GM19468 (cell line): Measurements from ENCODE around the gene SPC24.
"Not testable (repeated sequence)": the region's sequence is repeated elsewhere in the genome, so short reads cannot be mapped to it uniquely, and the experiment has no call there.

Source experiments
- ATAC-seq: cut with Tn5 transposase; IDR thresholded peaks from one replicate; pipeline ENCODE4 v1.9.1; 2021; ENCODE audit warnings: mild to moderate bottlenecking, moderate library complexity, moderate number of reproducible peaks; ENCODE audit not compliant: unreplicated experiment; ENCODE audit errors: extremely low read depth

SPC24 gene

GRCh38 chr19:11166281-11167142, 10.9 kb upstream of the SPC24 start:
- ATAC-seq = no peak

GRCh38 chr19:11165486-11166030, 10.0 kb upstream of the SPC24 start:
- ATAC-seq = no peak

- ATAC-seq = no peak
These were observed 9.4 kb upstream of the SPC24 start for GRCh38 chr19:11164879-11165406.

GRCh38 chr19:11164296-11164695, 8.7 kb upstream of the SPC24 start:
- no peak for ATAC-seq

GRCh38 chr19:11160440-11160768, 4.8 kb upstream of the SPC24 start:
- not testable (repeated sequence) for ATAC-seq

- ATAC-seq = no peak
These were observed 4.2 kb upstream of the SPC24 start for GRCh38 chr19:11159598-11160439.

GRCh38 chr19:11154683-11155047, 917 bp downstream of the SPC24 start:
- no peak for ATAC-seq

- ATAC-seq = no peak
These were observed 3.1 kb downstream of the SPC24 start for GRCh38 chr19:11152318-11153062.

- no peak for ATAC-seq
These were observed 4.4 kb downstream of the SPC24 start for GRCh38 chr19:11151181-11151580.

GRCh38 chr19:11148001-11148400, 7.6 kb downstream of the SPC24 start:
- no peak for ATAC-seq

- ATAC-seq = no peak
These were observed 10.1 kb downstream of the SPC24 start for GRCh38 chr19:11145536-11145924.

GRCh38 chr19:11142528-11143171, 12.9 kb downstream of the SPC24 start:
- ATAC-seq = no peak

GRCh38 chr19:11141937-11142527, 13.6 kb downstream of the SPC24 start:
- ATAC-seq = no peak

GRCh38 chr19:11140896-11141295, 14.7 kb downstream of the SPC24 start:
- ATAC-seq = no peak

- not testable (repeated sequence) for ATAC-seq
These were observed 15.5 kb downstream of the SPC24 start for GRCh38 chr19:11140023-11140538.

- ATAC-seq = no peak
These were observed 16.8 kb downstream of the SPC24 start for GRCh38 chr19:11138601-11139300.

GRCh38 chr19:11137542-11138384, 17.8 kb downstream of the SPC24 start:
- no peak for ATAC-seq
